Measurements from ENCODE around the gene GPR4. TPM values are rescaled to one million over a fixed set of nuclear protein-coding genes. Genes with fewer than 3 reads are reported as not detected.

Gene GPR4
- polyA plus RNA-seq, 1 of the 3 experiments (the other 2 are of a cell fraction), result 0.69 TPM

GRCh38 chr19:45646345-45646698 is 44.3 kb upstream of the GPR4 start:
- H4K20me1 ChIP-seq (ENCODE audit: insufficient read depth), result no peaks in the 10 kb centered on the region
- WGBS (ENCODE audit: low lambda C conversion rate), result 14% methylated on average over 8 of the region's 9 CpGs
- H3K4me3 ChIP-seq (ENCODE audit: low read depth in 2 of 2, low read length in 1 of 2), result peak overlapping the region; percentile 61 to 81
- no peaks in the 10 kb centered on the region for H3K79me2 ChIP-seq (ENCODE audit: insufficient read depth)
- H3K9me3 ChIP-seq, result no peaks in the 10 kb centered on the region
- peak overlapping the region; percentile 82 for H2AFZ ChIP-seq (ENCODE audit: low read depth)
- H3K4me2 ChIP-seq, result peak overlapping the region; percentile 86
- no peaks in the 10 kb centered on the region for H3K9me2 ChIP-seq
- H3K9ac ChIP-seq, result no peak overlapping the region
- POLR2A ChIA-PET, result interaction anchor here (0.9 to 1.4 kb wide), 2 partner anchors 46 to 179 kb away, joined by 3 to 6 read pairs; partner anchors contain the start of genes FOSB and QPCTL
- H3K36me3 ChIP-seq (replicated peaks in 1 of 2; ENCODE audit: control insufficient read depth in 1 of 2, insufficient read depth in 2 of 2, low read length in 1 of 2), result no peaks in the 10 kb centered on the region
- H3K27me3 ChIP-seq (ENCODE audit: insufficient read depth), result no peaks in the 10 kb centered on the region
- H3K27ac ChIP-seq (ENCODE audit: low read depth in 2 of 2, low read length in 1 of 2), result peak overlapping the region; percentile 59; a peak in 2 of 4 replicates
- H3F3A ChIP-seq (replicated peaks; ENCODE audit: insufficient read depth), result peaks cover 12% of the 10 kb centered on the region
- no peak for DNase-seq
- CTCF ChIA-PET, result interaction anchor here (0.7 to 5.4 kb wide), 7 partner anchors 25 to 207 kb away, joined by 3 to 49 read pairs (median 5); partner anchors contain the start of gene QPCTL
- peaks cover 6 to 17% of the 10 kb centered on the region in 2 experiments; a peak in 1 of 4 replicates for H3K4me1 ChIP-seq (ENCODE audit: control insufficient read depth in 1 of 2, insufficient read depth in 2 of 2, low read depth in 1 of 2, low read length in 1 of 2)
- TF ChIP-seq MEF2A (IDR thresholded peaks at IDR 0.05; ENCODE audit: borderline replicate concordance, low read depth) (no peak), REST (IDR thresholded peaks at IDR 0.05; ENCODE audit: low read depth, low read length) (peak; percentile 89), PBX3 (IDR thresholded peaks at IDR 0.05) (no peak), EZH2phosphoT487 (IDR thresholded peaks at IDR 0.05; ENCODE audit: borderline replicate concordance, low read depth) (no peak), ZBTB33 (IDR thresholded peaks at IDR 0.05; ENCODE audit: borderline replicate concordance, low read depth) (no peak), RXRA (IDR thresholded peaks at IDR 0.05; ENCODE audit: borderline replicate concordance, low read depth) (no peak)

- Histone ChIP-seq H3K36me3 (replicated peaks in 1 of 2; ENCODE audit: control insufficient read depth in 1 of 2, insufficient read depth in 2 of 2, low read length in 1 of 2) (no peaks in the 10 kb centered on the region), H3K9me3 (no peaks in the 10 kb centered on the region), H3K27ac (ENCODE audit: low read depth in 2 of 2, low read length in 1 of 2) (peak overlapping the region; percentile 59 to 85; a peak in 3 of 4 replicates), H3K9me2 (no peaks in the 10 kb centered on the region), H3K4me2 (peak overlapping the region; percentile 86), H3K79me2 (ENCODE audit: insufficient read depth) (no peaks in the 10 kb centered on the region), H3K27me3 (ENCODE audit: insufficient read depth) (no peaks in the 10 kb centered on the region), H3K4me3 (ENCODE audit: low read depth in 2 of 2, low read length in 1 of 2) (peak overlapping the region; percentile 61 to 81), H3K9ac (peak overlapping the region; percentile 26; the same call in 1 of the 2 replicates), H3F3A (replicated peaks; ENCODE audit: insufficient read depth) (peaks cover 12% of the 10 kb centered on the region), H3K4me1 (ENCODE audit: control insufficient read depth in 1 of 2, insufficient read depth in 2 of 2, low read depth in 1 of 2, low read length in 1 of 2) (peaks cover 6 to 17% of the 10 kb centered on the region in 2 experiments; a peak in 1 of 4 replicates), H4K20me1 (ENCODE audit: insufficient read depth) (no peaks in the 10 kb centered on the region), H2AFZ (ENCODE audit: low read depth) (peak overlapping the region; percentile 82)
- POLR2A ChIA-PET, result interaction anchor here (0.5 to 1.4 kb wide), 4 partner anchors 14 to 178 kb away, joined by 3 to 6 read pairs (median 3); partner anchors contain the start of genes FOSB and QPCTL
- CTCF ChIA-PET, result interaction anchor here (0.7 to 5.4 kb wide), 7 partner anchors 25 to 207 kb away, joined by 3 to 49 read pairs (median 5); partner anchors contain the start of gene QPCTL
- DNase-seq, result peak; percentile 97
- WGBS (ENCODE audit: low lambda C conversion rate), result 2% methylated on average over 24 of the region's 27 CpGs
- TF ChIP-seq YY1 (IDR thresholded peaks at IDR 0.05; ENCODE audit: low read depth) (no peak), NFIC (IDR thresholded peaks at IDR 0.05; ENCODE audit: borderline replicate concordance) (no peak), TAF1 (IDR thresholded peaks at IDR 0.05; ENCODE audit: borderline replicate concordance, low read depth, low read length) (no peak), GABPA (IDR thresholded peaks at IDR 0.05; ENCODE audit: low read depth) (no peak), MEF2A (IDR thresholded peaks at IDR 0.05; ENCODE audit: borderline replicate concordance, low read depth) (no peak), CTCF (IDR thresholded peaks at IDR 0.05) (no peak), FOXJ3 (CRISPR knock-in tag; IDR thresholded peaks at IDR 0.05) (no peak; the same call in 1 of the 2 replicates), RAD21 (IDR thresholded peaks at IDR 0.05; ENCODE audit: low read length) (no peak), RFX5 (IDR thresholded peaks at IDR 0.05; ENCODE audit: low read length) (peak; percentile 94), IRF3 (IDR thresholded peaks at IDR 0.05; ENCODE audit: low read depth, low read length) (peak; percentile 73)
Measured at GRCh38 chr19:45645631-45646344, 43.8 kb upstream of the GPR4 start.
